Vagina (tissue), 2 donors: ENCODE measurements around the gene IWS1.

Experiments
- POLR2AphosphoS5 ChIP-seq, 2 donors: sonication (generic); formaldehyde crosslinking; IDR thresholded peaks; one replicate each; pipeline ENCODE4 v1.9.0; 2017; ENCODE audit warnings: antibody characterized with exemption in 2 of 2, mild to moderate bottlenecking in 2 of 2, low read depth in 1 of 2; ENCODE audit not compliant: insufficient read depth in 1 of 2
- TF ChIP-seq, protein P1 (sequence below), 3 experiments: fragments of 450-650 bp in 2 of 3; fragments of 200-600 bp in 1 of 3; sonication (generic) in 1 of 3; IDR thresholded peaks; one replicate each; pipeline ENCODE4 v1.5.1; 2017 to 2019; ENCODE audit warnings: antibody characterized with exemption in 3 of 3, mild to moderate bottlenecking in 2 of 3, moderate library complexity in 2 of 3

DNA sequence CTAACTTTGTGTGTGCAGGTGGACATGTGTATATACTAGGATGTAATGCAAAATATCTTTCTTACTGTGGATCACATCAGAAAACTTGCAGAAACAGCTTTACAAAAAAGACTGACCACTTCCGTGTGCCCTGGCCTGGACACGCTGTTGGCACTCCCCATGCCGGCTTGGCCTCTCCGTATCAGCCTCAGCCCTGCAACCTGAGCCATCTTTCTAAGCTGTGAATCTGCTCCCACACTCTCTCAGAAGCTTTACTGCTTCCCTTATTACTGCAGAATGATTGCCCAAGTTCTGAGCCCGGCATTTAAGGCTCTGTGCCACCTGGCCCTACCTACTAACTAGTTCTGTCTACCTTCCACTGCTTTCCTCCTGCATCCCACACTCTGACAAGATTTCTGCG is 47.0 kb upstream of the IWS1 start:
- TF ChIP-seq, protein P1, sequence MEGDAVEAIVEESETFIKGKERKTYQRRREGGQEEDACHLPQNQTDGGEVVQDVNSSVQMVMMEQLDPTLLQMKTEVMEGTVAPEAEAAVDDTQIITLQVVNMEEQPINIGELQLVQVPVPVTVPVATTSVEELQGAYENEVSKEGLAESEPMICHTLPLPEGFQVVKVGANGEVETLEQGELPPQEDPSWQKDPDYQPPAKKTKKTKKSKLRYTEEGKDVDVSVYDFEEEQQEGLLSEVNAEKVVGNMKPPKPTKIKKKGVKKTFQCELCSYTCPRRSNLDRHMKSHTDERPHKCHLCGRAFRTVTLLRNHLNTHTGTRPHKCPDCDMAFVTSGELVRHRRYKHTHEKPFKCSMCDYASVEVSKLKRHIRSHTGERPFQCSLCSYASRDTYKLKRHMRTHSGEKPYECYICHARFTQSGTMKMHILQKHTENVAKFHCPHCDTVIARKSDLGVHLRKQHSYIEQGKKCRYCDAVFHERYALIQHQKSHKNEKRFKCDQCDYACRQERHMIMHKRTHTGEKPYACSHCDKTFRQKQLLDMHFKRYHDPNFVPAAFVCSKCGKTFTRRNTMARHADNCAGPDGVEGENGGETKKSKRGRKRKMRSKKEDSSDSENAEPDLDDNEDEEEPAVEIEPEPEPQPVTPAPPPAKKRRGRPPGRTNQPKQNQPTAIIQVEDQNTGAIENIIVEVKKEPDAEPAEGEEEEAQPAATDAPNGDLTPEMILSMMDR (IDR thresholded peaks at IDR 0.05) = no peak
- TF ChIP-seq POLR2AphosphoS5 (IDR thresholded peaks at IDR 0.05; ENCODE audit: insufficient read depth in 1 of 2, low read depth in 1 of 2) = no peak
